H1 (cell line): ENCODE results near the gene SMYD3. TPM values are rescaled to one million over a fixed set of nuclear protein-coding genes. Genes with fewer than 3 reads are reported as not detected.

Experiments
- CTCF ChIA-PET: fragments of 300-600 bp; sonication (Branson Sonifier 250); formaldehyde crosslinking; loops from one replicate; lab custom pipeline; 2021; ENCODE audit not compliant: partially characterized antibody; lab: Charles Lee
- POLR2A ChIA-PET: fragments of 300-600 bp; sonication (Branson Sonifier 250); formaldehyde crosslinking; loops from one replicate; lab custom pipeline; 2021; ENCODE audit warnings: inconsistent platforms; ENCODE audit not compliant: partially characterized antibody; lab: Charles Lee
- DNase-seq, 2 experiments: peaks; one replicate each; pipeline versions ENCODE4 v3.0.0 to v3.0.0-alpha.2; 2010 to 2022; ENCODE audit warnings: low spot score in 2 of 2, low read depth in 1 of 2, mixed read lengths in 1 of 2
- FAIRE-seq: peaks from 2 replicates; lab custom pipeline; 2011; peaks lifted over from hg19 to GRCh38; lab: Jason Lieb, UNC
- H2AFZ ChIP-seq: 2 replicates; pipeline ENCODE4 v1.8.1; 2012; ENCODE audit warnings: low read length, inconsistent platforms
- H2AK5ac ChIP-seq: 2 replicates; pipeline ENCODE4 v1.6.1; 2013; ENCODE audit warnings: low read depth, low read length
- H2BK120ac ChIP-seq: replicated peaks from 2 replicates; pipeline ENCODE3; 2013; ENCODE audit warnings: low read depth, low read length, inconsistent platforms
- H2BK12ac ChIP-seq: 2 replicates; pipeline ENCODE4 v1.6.1; 2013; ENCODE audit warnings: low read depth, low read length
- H2BK15ac ChIP-seq: 2 replicates; pipeline ENCODE4 v1.6.1; 2013; ENCODE audit warnings: low read length
- H2BK20ac ChIP-seq: 2 replicates; pipeline ENCODE4 v1.6.1; 2013; ENCODE audit warnings: low read length
- H2BK5ac ChIP-seq: 2 replicates; pipeline ENCODE4 v1.6.1; 2013; ENCODE audit warnings: low read depth, low read length
- H3K14ac ChIP-seq: 2 replicates; pipeline ENCODE4 v1.6.1; 2013; ENCODE audit warnings: inconsistent platforms; ENCODE audit not compliant: insufficient read length
- H3K18ac ChIP-seq: 2 replicates; pipeline ENCODE4 v1.6.1; 2013; ENCODE audit warnings: low read length; ENCODE audit errors: extremely low read depth
- H3K23ac ChIP-seq: 2 replicates; pipeline ENCODE4 v1.6.1; 2013; ENCODE audit warnings: inconsistent platforms; ENCODE audit not compliant: insufficient read length
- H3K23me2 ChIP-seq: 2 replicates; pipeline ENCODE4 v1.6.1; 2013; ENCODE audit warnings: low read depth, low read length
- H3K27ac ChIP-seq: 2 replicates; pipeline ENCODE4 v1.6.1; 2011; ENCODE audit warnings: low read depth, low read length, inconsistent platforms
- H3K27me3 ChIP-seq, 4 experiments: replicated peaks in 1 of 4; 1 replicate in 1 of 4; 2 replicates in 3 of 4; pipeline versions ENCODE4 v1.6.1 to v1.8.1; 2011 to 2013; ENCODE audit warnings: low read length in 3 of 4, mild to moderate bottlenecking in 3 of 4, inconsistent platforms in 2 of 4, mixed read lengths in 2 of 4, moderate library complexity in 1 of 4; ENCODE audit not compliant: control insufficient read depth in 3 of 4, insufficient read depth in 3 of 4; ENCODE audit errors: extremely low read depth in 1 of 4
- H3K36me3 ChIP-seq, 4 experiments: 2 replicates each; pipeline versions ENCODE4 v1.6.1 to v1.8.1; 2011 to 2013; ENCODE audit warnings: mild to moderate bottlenecking in 4 of 4, low read length in 3 of 4, moderate library complexity in 2 of 4, control low read depth in 1 of 4, inconsistent platforms in 1 of 4; ENCODE audit not compliant: insufficient read depth in 4 of 4, control insufficient read depth in 2 of 4
- H3K4ac ChIP-seq: replicated peaks from 2 replicates; pipeline ENCODE3; 2013; ENCODE audit warnings: low read length, low read depth, mixed read lengths, inconsistent platforms; ENCODE audit not compliant: insufficient read length
- H3K4me1 ChIP-seq, 4 experiments: replicated peaks in 1 of 4; 1 replicate in 1 of 4; 2 replicates in 3 of 4; pipeline versions ENCODE4 v1.6.1 to v1.8.1; 2011 to 2013; ENCODE audit warnings: low read length in 3 of 4, inconsistent platforms in 2 of 4, mixed read lengths in 1 of 4; ENCODE audit not compliant: insufficient read depth in 4 of 4, control insufficient read depth in 3 of 4
- H3K4me2 ChIP-seq, 2 experiments: 2 replicates each; pipeline versions ENCODE4 v1.6.1 to v1.8.1; 2011 to 2013; ENCODE audit warnings: low read depth in 2 of 2, low read length in 2 of 2, control low read depth in 1 of 2, inconsistent platforms in 1 of 2, mild to moderate bottlenecking in 1 of 2; ENCODE audit not compliant: insufficient read depth in 1 of 2
- H3K4me3 ChIP-seq, 4 experiments: fragments of 200-600, 300-600 bp in 1 of 4; sonication (generic), shearing (Covaris generic), sonication (Bioruptor Twin) in 1 of 4; 2 replicates each; pipeline versions ENCODE4 v1.5.1 to v1.8.1; 2011 to 2016; ENCODE audit warnings: low read length in 4 of 4, low read depth in 3 of 4, control low read depth in 2 of 4, inconsistent platforms in 2 of 4, mild to moderate bottlenecking in 2 of 4, mixed read lengths in 1 of 4, moderate library complexity in 1 of 4; ENCODE audit not compliant: insufficient read depth in 2 of 4; ENCODE audit errors: extremely low read depth in 1 of 4
- H3K56ac ChIP-seq: replicated peaks from 2 replicates; pipeline ENCODE3; 2013; ENCODE audit warnings: low read depth, mild to moderate bottlenecking, mixed read lengths, low read length, inconsistent platforms; ENCODE audit not compliant: insufficient read length
- H3K79me1 ChIP-seq: 2 replicates; pipeline ENCODE4 v1.6.1; 2013; ENCODE audit warnings: low read depth, low read length, control low read depth
- H3K79me2 ChIP-seq, 2 experiments: 2 replicates each; pipeline versions ENCODE4 v1.6.1 to v1.8.1; 2012 to 2013; ENCODE audit warnings: low read length in 2 of 2, mild to moderate bottlenecking in 2 of 2, inconsistent platforms in 1 of 2; ENCODE audit not compliant: insufficient read depth in 2 of 2, control insufficient read depth in 1 of 2
- H3K9ac ChIP-seq, 4 experiments: replicated peaks in 1 of 4; 1 replicate in 1 of 4; 2 replicates in 3 of 4; pipeline versions ENCODE4 v1.6.1 to v1.8.1; 2011 to 2013; ENCODE audit warnings: low read depth in 3 of 4, low read length in 3 of 4, control low read depth in 2 of 4, mild to moderate bottlenecking in 2 of 4, moderate library complexity in 2 of 4, inconsistent platforms in 1 of 4; ENCODE audit errors: extremely low read depth in 1 of 4
- H3K9me3 ChIP-seq, 2 experiments: 2 replicates each; pipeline versions ENCODE4 v1.6.1 to v1.8.1; 2012 to 2013; ENCODE audit warnings: mild to moderate bottlenecking in 2 of 2, moderate library complexity in 2 of 2, control low read depth in 1 of 2, inconsistent platforms in 1 of 2, low read depth in 1 of 2, low read length in 1 of 2, mixed read lengths in 1 of 2; ENCODE audit not compliant: insufficient read depth in 2 of 2
- H4K20me1 ChIP-seq, 2 experiments: replicated peaks in 1 of 2; 2 replicates each; pipeline versions ENCODE3 to v1.8.1; 2011 to 2013; ENCODE audit warnings: inconsistent platforms in 2 of 2, low read length in 2 of 2, mild to moderate bottlenecking in 1 of 2; ENCODE audit not compliant: insufficient read depth in 2 of 2, control insufficient read depth in 1 of 2
- H4K5ac ChIP-seq: 2 replicates; pipeline ENCODE4 v1.6.1; 2013; ENCODE audit warnings: low read length, low read depth, mixed read lengths, inconsistent platforms; ENCODE audit not compliant: insufficient read length
- H4K8ac ChIP-seq: 2 replicates; pipeline ENCODE4 v1.8.0; 2013; ENCODE audit warnings: mild to moderate bottlenecking, moderate library complexity, low read length, inconsistent platforms; ENCODE audit not compliant: insufficient read depth; ENCODE audit errors: extremely low read depth
- H4K91ac ChIP-seq: replicated peaks from 2 replicates; pipeline ENCODE3; 2013; ENCODE audit warnings: low read length, mixed read lengths, inconsistent platforms; ENCODE audit not compliant: insufficient read length
- CHD1 ChIP-seq: IDR thresholded peaks from 2 replicates; pipeline ENCODE4 v1.6.1; 2012; ENCODE audit warnings: low read depth, low read length, improper control_type of control experiment
- EP300 ChIP-seq, 2 experiments: IDR thresholded peaks; 1 replicate in 1 of 2; 2 replicates in 1 of 2; pipeline ENCODE4 v1.6.1; 2011 to 2012; ENCODE audit warnings: low read depth in 2 of 2, low read length in 2 of 2, mild to moderate bottlenecking in 2 of 2, borderline replicate concordance in 1 of 2, inconsistent platforms in 1 of 2, moderate library complexity in 1 of 2
- PHF8 ChIP-seq: fragments of 200-600 bp; sonication (generic); conservative IDR thresholded peaks from 2 replicates; pipeline ENCODE4 v1.7.1; 2012; ENCODE audit warnings: low read depth, mild to moderate bottlenecking, inconsistent platforms, low read length, moderate library complexity
- POLR2AphosphoS5 ChIP-seq: IDR thresholded peaks from 2 replicates; pipeline ENCODE4 v1.6.1; 2011; ENCODE audit warnings: low read depth, low read length
- SAP30 ChIP-seq: fragments of 300-600 bp; sonication (generic); IDR thresholded peaks from 2 replicates; pipeline ENCODE4 v1.7.1; 2012; ENCODE audit warnings: low read length, moderate library complexity, mild to moderate bottlenecking, inconsistent platforms; ENCODE audit not compliant: insufficient read depth, insufficient replicate concordance
- SIX5 ChIP-seq: IDR thresholded peaks from 2 replicates; pipeline ENCODE4 v1.6.1; 2011; ENCODE audit warnings: mild to moderate bottlenecking, low read depth, low read length
- SP1 ChIP-seq: IDR thresholded peaks from 2 replicates; pipeline ENCODE4 v1.6.1; 2011; ENCODE audit warnings: low read depth, low read length
- TAF7 ChIP-seq: optimal IDR thresholded peaks from 2 replicates; pipeline ENCODE3; 2011; ENCODE audit warnings: low read depth, mild to moderate bottlenecking, inconsistent platforms, low read length, moderate library complexity, borderline replicate concordance
- TBP ChIP-seq: IDR thresholded peaks from 2 replicates; pipeline ENCODE4 v1.6.1; 2011; ENCODE audit warnings: low read depth, low read length, improper control_type of control experiment
- WGBS, 2 experiments: shearing (Covaris generic) in 1 of 2; methylation state at CpG; one replicate each; pipeline versions ENCODE4 v1.1.6 to v1.1.7; 2013 to 2015; ENCODE audit warnings: low lambda C conversion rate in 2 of 2, mixed read lengths in 2 of 2, inconsistent platforms in 1 of 2, low coverage in 1 of 2, missing lambda C conversion rate in 1 of 2; ENCODE audit not compliant: insufficient replicate concordance in 2 of 2, insufficient coverage in 1 of 2, insufficient read length in 1 of 2; ENCODE audit errors: extremely low coverage in 1 of 2, missing lambda C conversion rate in 1 of 2; 5-methylcytosine and 5-hydroxymethylcytosine counted together
- polyA plus RNA-seq, 7 experiments: library from polyadenylated mRNA; depleted of rRNA in 3 of 7; stranded (reverse) in 5 of 7; unstranded in 2 of 7; fragments of >200 nt in 5 of 7; fragments of 200-250 nt in 2 of 7; gene quantifications; 1 replicate in 5 of 7; 2 replicates in 1 of 7; 4 replicates in 1 of 7; pipeline versions ENCODE4 v1.2.1 to v1.2.3, GENCODE V29; 2011 to 2013; ENCODE audit warnings: missing spikeins in 2 of 7, mixed read lengths in 2 of 7
- total RNA-seq: library from RNA; stranded (reverse); fragmentation: NEBNext Ultra II Directional; extraction: Animal tissue kit (Norgen Biotek cat#: 25700); gene quantifications from 2 replicates; pipeline ENCODE4 v1.2.1, GENCODE V29; 2021
- TF ChIP-seq, protein P1 (sequence below): IDR thresholded peaks from 2 replicates; pipeline ENCODE4 v1.6.1; 2012; ENCODE audit warnings: low read length, inconsistent platforms

Gene SMYD3
- total and polyA plus RNA-seq, 2 of the 8 experiments (the other 6 are each of a cell fraction or from before 2014, with no cell fraction given) = 17.3 to 25.4 TPM

DNA sequence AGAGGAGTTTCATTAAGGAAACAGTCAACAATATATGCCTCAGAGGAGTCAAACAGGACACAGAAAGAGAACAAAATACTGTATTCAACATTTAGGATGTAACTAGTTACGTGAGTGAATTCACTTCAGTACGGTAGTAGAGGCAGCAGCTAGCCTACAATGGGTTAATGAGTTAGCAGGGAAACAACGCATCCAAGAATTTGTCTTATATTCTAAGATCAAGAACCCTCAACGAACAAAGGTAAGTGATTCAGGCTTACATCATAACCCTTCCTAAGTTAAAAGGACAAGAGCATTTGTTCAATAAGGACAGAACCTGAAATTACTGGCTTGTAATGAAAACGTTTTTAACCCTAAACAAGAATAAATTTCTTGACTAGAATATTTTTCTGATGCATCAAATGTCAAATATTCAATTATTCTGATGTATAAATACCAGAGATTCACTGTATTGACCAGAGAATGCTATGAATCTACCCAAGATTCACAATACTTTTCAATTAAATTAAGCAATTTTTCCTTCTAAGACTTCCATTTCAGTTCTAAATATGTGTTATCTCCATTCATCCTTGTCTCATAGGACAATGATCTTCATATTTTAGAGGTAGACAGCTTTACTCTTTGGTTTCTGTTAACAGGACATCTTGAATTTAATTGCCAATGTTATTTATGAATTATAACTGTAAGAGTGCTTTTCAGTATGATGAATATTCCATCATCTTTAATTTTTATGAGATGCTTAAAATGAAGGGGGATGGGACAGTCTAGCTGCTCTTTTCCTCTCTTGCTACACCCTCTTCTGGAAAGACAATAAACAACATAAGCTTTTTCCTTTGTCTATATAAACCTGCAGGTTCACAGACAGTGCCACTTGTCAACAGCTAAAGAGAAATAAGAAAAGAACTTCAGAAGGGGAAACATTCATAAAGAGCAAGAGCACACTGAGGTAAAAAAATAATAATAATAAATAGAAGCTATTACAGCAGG, 209.5 kb downstream of the SMYD3 start:
- H4K91ac ChIP-seq = no peak overlapping the region
- no peak for FAIRE-seq
- TF ChIP-seq POLR2AphosphoS5 = no peak
- no peak for TF ChIP-seq CHD1
- no peak for TF ChIP-seq SAP30
- TF ChIP-seq, protein P1, sequence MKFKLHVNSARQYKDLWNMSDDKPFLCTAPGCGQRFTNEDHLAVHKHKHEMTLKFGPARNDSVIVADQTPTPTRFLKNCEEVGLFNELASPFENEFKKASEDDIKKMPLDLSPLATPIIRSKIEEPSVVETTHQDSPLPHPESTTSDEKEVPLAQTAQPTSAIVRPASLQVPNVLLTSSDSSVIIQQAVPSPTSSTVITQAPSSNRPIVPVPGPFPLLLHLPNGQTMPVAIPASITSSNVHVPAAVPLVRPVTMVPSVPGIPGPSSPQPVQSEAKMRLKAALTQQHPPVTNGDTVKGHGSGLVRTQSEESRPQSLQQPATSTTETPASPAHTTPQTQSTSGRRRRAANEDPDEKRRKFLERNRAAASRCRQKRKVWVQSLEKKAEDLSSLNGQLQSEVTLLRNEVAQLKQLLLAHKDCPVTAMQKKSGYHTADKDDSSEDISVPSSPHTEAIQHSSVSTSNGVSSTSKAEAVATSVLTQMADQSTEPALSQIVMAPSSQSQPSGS = no peak
- TF ChIP-seq EP300 (IDR thresholded peaks at IDR 0.05; ENCODE audit: borderline replicate concordance in 1 of 2, low read depth in 2 of 2, low read length in 2 of 2) = no peak
- no peak for TF ChIP-seq TAF7
- TF ChIP-seq SP1 = no peak
- no peak for TF ChIP-seq TBP
- TF ChIP-seq SIX5 = no peak
- TF ChIP-seq PHF8 = no peak

More for the DNA sequence above, 209.5 kb downstream of the SMYD3 start:
- Histone ChIP-seq H3K79me2 (no peaks in the 10 kb centered on the region), H3K23me2 (no peaks in the 10 kb centered on the region), H3K56ac (no peak overlapping the region), H2BK20ac (no peak overlapping the region), H3K4me1 (peaks cover 0 to 6% (median 2%) of the 10 kb centered on the region in 4 experiments; a peak in 2 of 7 replicates), H3K4me3 (no peak overlapping the region), H2BK120ac (no peak overlapping the region), H4K5ac (no peak overlapping the region), H3K4ac (no peak overlapping the region), H3K36me3 (no peaks in the 10 kb centered on the region), H3K27ac (no peak overlapping the region), H4K8ac (no peak overlapping the region), H2BK12ac (no peak overlapping the region), H2BK15ac (no peak overlapping the region), H3K9ac (no peak overlapping the region), H3K4me2 (no peak overlapping the region), H3K79me1 (no peaks in the 10 kb centered on the region), H3K23ac (no peak overlapping the region), H2AK5ac (no peak overlapping the region), H3K9me3 (no peaks in the 10 kb centered on the region), H2AFZ (no peak overlapping the region), H3K27me3 (no peaks in the 10 kb centered on the region), H4K20me1 (no peaks in the 10 kb centered on the region), H2BK5ac (no peak overlapping the region), H3K14ac (no peak overlapping the region), H3K18ac (no peak overlapping the region)
- no peak for DNase-seq
- ChIA-PET CTCF (interaction anchor here (1.1 to 2.0 kb wide), 4 partner anchors 9 to 287 kb away, joined by 3 to 5 read pairs (median 4); no protein-coding TSS in a partner anchor), POLR2A (no interaction called here)
- WGBS, 2 experiments = 78% methylated on average over 5 of the region's 5 CpGs; no CpG with 5 or more reads in 1 of the 2 experiments
